GM19463 (cell line): ENCODE measurements around the gene FLNC.

Experiments used
- ATAC-seq: cut with Tn5 transposase; IDR thresholded peaks from one replicate; pipeline ENCODE4 v1.9.1; 2021; ENCODE audit warnings: mild to moderate bottlenecking, moderate library complexity; ENCODE audit not compliant: unreplicated experiment

FLNC gene

DNA sequence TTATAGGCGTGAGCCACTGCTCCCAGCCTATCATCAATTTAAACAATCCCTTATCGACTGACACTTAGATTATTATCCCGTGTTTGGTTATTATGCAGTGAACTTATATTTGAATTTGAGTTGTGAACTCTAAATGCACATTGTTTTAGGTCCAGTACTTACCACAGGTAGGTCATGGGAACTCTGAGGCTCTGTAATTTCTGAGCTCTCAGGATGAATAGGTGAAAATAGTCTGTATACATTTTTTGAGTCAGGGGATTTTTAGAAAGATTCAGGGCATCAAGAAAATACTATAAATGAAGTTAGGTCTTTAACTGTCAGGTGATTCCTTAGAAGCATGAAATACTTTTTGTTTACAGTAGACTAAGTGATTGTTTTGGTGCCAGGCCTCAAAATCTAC lies 29.6 kb upstream of the FLNC start:
- ATAC-seq: no peak

GRCh38 chr7:128801003-128801402 lies 29.2 kb upstream of the FLNC start:
- no peak for ATAC-seq

- ATAC-seq: no peak
Measured at GRCh38 chr7:128801667-128802418, 28.4 kb upstream of the FLNC start.

- no peak for ATAC-seq
Measured at GRCh38 chr7:128804484-128804883, 25.7 kb upstream of the FLNC start.

- no peak for ATAC-seq
Measured at GRCh38 chr7:128805225-128805624, 25.0 kb upstream of the FLNC start.

DNA sequence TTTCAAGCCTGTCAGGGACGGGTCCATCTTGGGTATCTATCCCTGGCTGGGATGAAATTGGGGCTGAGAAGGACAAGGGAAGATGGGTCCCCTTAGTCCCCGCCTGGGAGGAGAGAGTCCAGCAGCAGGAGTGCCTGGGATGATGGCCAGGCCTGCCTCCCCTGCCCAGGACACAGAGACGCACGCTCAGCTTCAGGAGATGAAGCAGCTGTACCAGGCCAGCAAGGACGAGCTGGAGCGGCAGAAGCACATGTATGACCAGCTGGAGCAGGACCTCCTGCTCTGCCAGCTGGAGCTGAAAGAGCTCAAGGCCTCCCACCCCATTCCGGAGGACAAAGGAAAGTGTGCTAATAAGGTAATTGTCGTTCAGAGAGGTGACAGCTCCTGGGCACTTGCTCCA lies 23.0 kb upstream of the FLNC start:
- ATAC-seq: no peak

- no peak for ATAC-seq
Measured at GRCh38 chr7:128809363-128809762, 20.8 kb upstream of the FLNC start.

DNA sequence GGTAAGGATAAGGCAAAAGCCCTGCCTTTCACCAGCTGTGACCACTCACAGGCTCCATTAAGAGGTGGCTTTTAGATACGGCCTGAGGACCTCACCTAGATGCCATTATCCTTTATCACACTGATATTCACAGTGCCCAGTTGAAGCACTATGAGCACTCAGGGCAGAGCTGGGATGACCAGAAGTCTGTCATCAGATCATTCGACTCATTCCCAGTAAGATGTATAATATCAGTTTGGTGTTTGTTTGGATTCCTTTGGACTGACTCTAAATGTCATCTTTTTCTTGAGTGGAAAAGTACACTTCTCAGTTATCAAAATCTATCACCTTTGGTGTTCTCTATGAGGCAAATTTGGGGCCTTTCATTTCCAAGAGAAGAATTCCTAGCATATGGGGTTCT lies 19.7 kb upstream of the FLNC start:
- no peak for ATAC-seq

DNA sequence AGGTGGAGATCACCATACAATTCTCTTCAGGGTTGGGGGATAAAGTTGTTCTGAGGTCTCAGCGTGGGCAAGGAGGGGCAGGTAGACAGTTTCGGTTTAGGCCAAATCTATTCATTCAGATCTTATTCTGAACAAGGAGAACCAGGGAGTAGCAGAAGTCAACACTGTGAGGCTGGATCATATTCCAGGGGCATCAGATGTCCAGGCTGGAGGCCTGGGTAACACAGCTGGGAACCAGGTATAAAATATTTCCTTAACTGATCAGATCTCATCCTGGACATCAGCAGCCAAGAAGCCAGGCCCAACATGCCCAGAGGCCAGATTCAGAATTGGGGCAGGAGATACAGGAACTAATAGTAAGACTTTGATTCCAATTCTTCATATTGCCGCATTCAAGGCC lies 19.2 kb upstream of the FLNC start:
- no peak for ATAC-seq

- no peak for ATAC-seq
Measured at GRCh38 chr7:128811631-128812430, 18.4 kb upstream of the FLNC start.

DNA sequence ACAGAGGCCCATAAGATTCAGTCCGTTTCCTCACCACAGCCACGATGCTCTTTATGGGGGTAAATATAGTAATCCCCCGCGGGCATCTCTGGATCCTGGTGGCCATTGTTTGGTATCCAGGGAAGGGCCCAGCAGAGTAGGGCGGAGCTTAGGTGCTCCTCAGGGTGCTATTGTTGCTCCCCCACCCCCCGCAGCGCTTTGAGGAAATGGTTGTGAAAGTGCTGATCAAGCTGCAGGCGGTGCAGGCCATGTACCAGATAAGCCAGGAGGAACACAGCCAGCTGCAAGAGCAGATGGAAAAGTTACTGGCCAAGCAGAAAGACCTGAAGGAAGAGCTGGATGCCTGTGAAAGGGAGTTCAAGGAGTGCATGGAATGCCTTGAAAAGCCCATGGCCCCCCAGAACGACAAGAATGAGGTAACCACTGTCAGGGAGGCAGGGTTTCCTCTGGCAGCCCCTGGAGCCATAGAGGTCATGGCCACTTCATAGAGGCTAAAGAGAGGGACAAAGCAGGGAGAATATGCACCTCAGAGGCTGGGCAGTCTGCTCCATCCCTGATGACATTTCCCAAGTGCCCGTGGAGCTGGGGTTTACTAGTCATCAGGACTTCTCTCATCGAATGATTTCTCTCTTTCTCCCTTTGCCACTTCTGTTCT lies 17.6 kb upstream of the FLNC start:
- no peak for ATAC-seq

DNA sequence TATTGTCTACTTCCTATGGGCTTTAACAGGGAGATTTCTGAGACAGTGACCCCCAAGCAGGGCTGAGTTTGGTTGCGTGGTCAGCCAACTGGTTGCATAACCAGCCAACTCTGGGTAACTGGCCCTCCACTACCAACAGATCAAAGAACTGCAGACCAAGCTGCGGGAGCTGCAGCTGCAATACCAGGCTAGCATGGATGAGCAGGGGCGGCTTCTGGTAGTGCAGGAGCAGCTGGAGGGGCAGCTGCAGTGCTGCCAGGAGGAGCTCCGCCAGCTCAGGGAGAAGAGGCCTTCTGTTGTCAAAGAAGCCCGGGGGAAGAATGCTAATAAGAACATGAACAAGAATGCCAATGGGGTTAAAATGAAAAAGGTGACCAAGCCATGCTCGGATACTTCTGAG lies 15.7 kb upstream of the FLNC start:
- no peak for ATAC-seq

DNA sequence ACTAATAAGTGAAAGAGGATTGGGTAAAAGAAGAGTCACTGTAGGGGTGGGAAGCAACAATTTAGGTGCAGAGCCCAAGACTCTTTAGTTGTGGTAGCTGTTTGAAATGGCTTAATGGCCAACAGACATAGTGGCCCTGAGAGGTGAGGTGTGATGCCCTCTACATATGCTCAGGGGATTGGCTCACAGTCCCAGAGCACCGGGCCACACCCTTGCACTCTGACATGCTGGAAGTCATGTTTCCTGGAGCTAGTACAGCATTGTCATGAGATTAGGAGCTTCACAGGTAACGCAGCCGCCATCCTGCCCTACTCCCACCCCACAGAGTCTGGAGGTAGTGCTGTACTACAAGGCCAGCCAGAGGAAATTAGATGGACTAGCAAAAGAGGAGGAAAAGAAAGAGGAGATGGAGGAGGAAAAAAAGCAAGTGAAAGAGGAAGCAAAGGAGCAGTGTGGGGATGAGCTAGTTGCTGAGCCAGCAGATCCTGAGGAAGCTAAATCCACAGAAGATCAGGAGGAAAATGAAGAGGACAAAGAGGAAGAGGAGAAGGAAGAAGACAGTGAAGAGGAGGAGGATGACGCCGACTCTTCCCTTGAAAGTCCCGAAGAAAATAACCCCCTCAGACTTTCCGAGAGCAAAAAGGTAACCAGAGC lies 14.8 kb upstream of the FLNC start:
- ATAC-seq: no peak

GRCh38 chr7:128818694-128819093 lies 11.5 kb upstream of the FLNC start:
- no peak for ATAC-seq

- ATAC-seq: no peak
Measured at GRCh38 chr7:128821724-128822123, 8.5 kb upstream of the FLNC start.

DNA sequence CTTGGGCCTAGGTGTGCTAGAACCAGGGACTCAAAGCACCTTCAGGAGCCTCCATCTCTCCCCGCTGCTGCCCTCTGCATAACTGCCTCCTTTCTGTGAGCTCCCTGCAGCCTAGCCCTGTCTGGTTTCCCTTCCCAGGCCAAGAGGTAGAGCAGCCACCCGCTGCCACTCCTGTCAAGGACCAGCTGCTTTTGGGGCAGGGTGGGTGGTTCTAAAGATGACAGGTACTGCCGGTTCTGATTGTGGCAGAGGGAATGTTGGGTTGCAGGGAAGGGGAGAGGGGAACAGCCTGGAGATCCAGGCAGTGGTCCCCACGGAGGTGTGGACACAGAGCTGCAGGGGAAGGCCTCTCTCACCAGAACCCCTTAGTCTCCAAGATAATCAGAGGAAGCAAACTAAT lies 3.7 kb upstream of the FLNC start:
- ATAC-seq: no peak

- ATAC-seq: no peak
Measured at GRCh38 chr7:128826916-128827247, 3.3 kb upstream of the FLNC start.

DNA sequence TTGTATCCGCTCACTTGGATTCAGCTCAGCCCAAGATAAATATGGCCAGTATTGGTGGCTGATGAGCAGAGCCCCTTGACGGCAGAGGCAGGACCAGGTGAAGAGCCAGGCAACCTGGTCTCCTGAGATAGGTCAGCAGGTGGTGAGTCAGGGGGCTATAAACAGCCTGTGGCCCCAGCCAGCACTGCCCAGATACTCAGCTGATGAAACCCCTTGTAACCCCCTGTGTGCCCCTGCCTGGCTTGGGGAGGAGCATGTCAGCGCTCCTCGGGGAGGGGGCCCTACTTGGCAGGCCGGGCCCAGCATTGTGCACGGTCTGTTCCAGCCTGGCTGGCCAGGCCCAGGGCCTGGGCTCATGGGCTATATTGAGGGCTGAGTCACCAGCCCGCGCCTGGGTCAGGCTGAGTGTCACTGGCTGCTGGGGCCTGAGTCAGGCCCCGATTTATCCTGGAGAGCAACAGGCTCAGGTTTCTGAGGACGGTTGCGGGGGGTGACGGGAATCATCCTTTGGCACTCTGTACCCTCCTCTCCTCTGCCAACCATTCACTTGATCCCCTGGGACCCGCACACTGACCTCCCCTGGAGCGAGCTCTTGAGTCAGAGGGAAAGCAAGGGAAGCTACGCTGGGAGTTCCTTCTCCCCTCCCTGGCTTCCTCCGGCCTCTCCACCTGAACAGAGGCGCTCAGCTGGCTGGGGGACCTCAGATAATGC lies 2.8 kb upstream of the FLNC start:
- no peak for ATAC-seq

DNA sequence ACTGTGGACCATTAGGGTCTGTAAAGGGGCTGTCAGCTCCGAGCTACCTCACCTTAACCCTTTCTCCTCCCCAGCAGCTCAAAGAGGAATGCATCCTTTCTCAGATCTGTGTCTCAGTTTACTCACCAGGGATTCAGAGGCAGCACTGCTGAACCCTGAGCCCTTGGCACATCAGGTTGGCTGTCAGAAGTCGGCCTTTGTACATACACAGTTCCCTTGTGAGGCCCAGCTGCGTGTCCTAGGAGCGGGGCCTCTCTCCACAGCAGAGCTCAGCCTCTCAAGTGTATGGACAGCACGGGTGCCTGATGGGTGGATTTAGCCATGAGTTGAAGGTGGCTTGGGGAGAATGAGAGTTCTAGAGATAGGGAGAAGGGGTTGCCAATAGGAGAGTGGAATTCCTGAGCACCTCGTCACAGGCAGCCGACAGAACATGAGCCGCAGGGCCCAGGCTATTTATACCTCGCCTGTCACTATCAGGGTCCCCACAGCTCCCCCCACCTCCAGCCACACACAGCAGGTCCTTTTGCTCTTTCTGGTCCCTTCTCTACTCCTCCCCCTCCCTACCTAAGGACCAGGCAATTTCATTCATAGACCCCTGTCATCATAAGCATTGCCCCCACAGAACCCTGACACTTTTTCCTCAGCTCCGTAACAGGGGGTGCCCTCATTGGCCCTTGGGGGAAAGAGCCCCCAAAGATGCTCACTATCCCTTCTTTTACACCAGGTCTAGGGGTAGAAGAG lies 2.1 kb upstream of the FLNC start:
- no peak for ATAC-seq
